ENCODE results near the gene MAU2.
A peak's percentile ranks its signal among the peaks of the same experiment; 100 is the strongest.
"Not testable (repeated sequence)": the region's sequence is repeated elsewhere in the genome, so short reads cannot be mapped to it uniquely, and the experiment has no call there.

Gene MAU2

GRCh38 chr19:19348266-19348665 is 27.6 kb downstream of the MAU2 start:
- DNase-seq, result no peak

- no peak for DNase-seq
Observed at GRCh38 chr19:19349365-19349764, 28.7 kb downstream of the MAU2 start.

- DNase-seq, result not testable (repeated sequence)
Observed at GRCh38 chr19:19350756-19351155, 30.1 kb downstream of the MAU2 start.

GRCh38 chr19:19352823-19353222 is 32.2 kb downstream of the MAU2 start:
- DNase-seq, result no peak

GRCh38 chr19:19354007-19354406 is 33.4 kb downstream of the MAU2 start:
- no peak for DNase-seq

GRCh38 chr19:19354932-19355331 is 34.3 kb downstream of the MAU2 start:
- DNase-seq, result no peak

GRCh38 chr19:19355606-19356139 is 35.0 kb downstream of the MAU2 start:
- no peak for DNase-seq

GRCh38 chr19:19356500-19356899 is 35.9 kb downstream of the MAU2 start:
- no peak for DNase-seq

- DNase-seq, result no peak
Observed at GRCh38 chr19:19356901-19357566, 36.4 kb downstream of the MAU2 start.

- DNase-seq, result peak; percentile 84
Observed at GRCh38 chr19:19361075-19361594, 40.5 kb downstream of the MAU2 start.

- DNase-seq, result no peak
Observed at GRCh38 chr19:19362075-19362474, 41.4 kb downstream of the MAU2 start.

- DNase-seq, result peak; percentile 70
Observed at GRCh38 chr19:19366434-19367396, 46.1 kb downstream of the MAU2 start.

- no peak for DNase-seq
Observed at GRCh38 chr19:19368087-19368486, 47.5 kb downstream of the MAU2 start.

GRCh38 chr19:19371059-19371458 is 50.4 kb downstream of the MAU2 start:
- DNase-seq, result no peak

GRCh38 chr19:19372656-19373416 is 52.2 kb downstream of the MAU2 start:
- no peak for DNase-seq

- no peak for DNase-seq
Observed at GRCh38 chr19:19379527-19379926, 58.9 kb downstream of the MAU2 start.

- not testable (repeated sequence) for DNase-seq
Observed at GRCh38 chr19:19380316-19380715, 59.7 kb downstream of the MAU2 start.

- peak; percentile 82 for DNase-seq
Observed at GRCh38 chr19:19381007-19381926, 60.6 kb downstream of the MAU2 start.

GRCh38 chr19:19382118-19382517 is 61.5 kb downstream of the MAU2 start:
- DNase-seq, result no peak

GRCh38 chr19:19384486-19384885 is 63.9 kb downstream of the MAU2 start:
- DNase-seq, result no peak

- peak; percentile 91 for DNase-seq
Observed at GRCh38 chr19:19385131-19385895, 64.7 kb downstream of the MAU2 start.
